H1 (cell line): ENCODE results near the gene TTLL9. TPM values are rescaled to one million over a fixed set of nuclear protein-coding genes. Genes with fewer than 3 reads are reported as not detected.

Experiments
- CTCF ChIA-PET: fragments of 300-600 bp; sonication (Branson Sonifier 250); formaldehyde crosslinking; loops from one replicate; lab custom pipeline; 2021; ENCODE audit not compliant: partially characterized antibody; lab: Charles Lee
- POLR2A ChIA-PET: fragments of 300-600 bp; sonication (Branson Sonifier 250); formaldehyde crosslinking; loops from one replicate; lab custom pipeline; 2021; ENCODE audit warnings: inconsistent platforms; ENCODE audit not compliant: partially characterized antibody; lab: Charles Lee
- DNase-seq, 2 experiments: peaks; one replicate each; pipeline versions ENCODE4 v3.0.0 to v3.0.0-alpha.2; 2010 to 2022; ENCODE audit warnings: low spot score in 2 of 2, low read depth in 1 of 2, mixed read lengths in 1 of 2
- FAIRE-seq: peaks from 2 replicates; lab custom pipeline; 2011; peaks lifted over from hg19 to GRCh38; lab: Jason Lieb, UNC
- H2AFZ ChIP-seq: 2 replicates; pipeline ENCODE4 v1.8.1; 2012; ENCODE audit warnings: low read length, inconsistent platforms
- H2AK5ac ChIP-seq: 2 replicates; pipeline ENCODE4 v1.6.1; 2013; ENCODE audit warnings: low read depth, low read length
- H2BK120ac ChIP-seq: replicated peaks from 2 replicates; pipeline ENCODE3; 2013; ENCODE audit warnings: low read depth, low read length, inconsistent platforms
- H2BK12ac ChIP-seq: 2 replicates; pipeline ENCODE4 v1.6.1; 2013; ENCODE audit warnings: low read depth, low read length
- H2BK15ac ChIP-seq: 2 replicates; pipeline ENCODE4 v1.6.1; 2013; ENCODE audit warnings: low read length
- H2BK20ac ChIP-seq: 2 replicates; pipeline ENCODE4 v1.6.1; 2013; ENCODE audit warnings: low read length
- H2BK5ac ChIP-seq: 2 replicates; pipeline ENCODE4 v1.6.1; 2013; ENCODE audit warnings: low read depth, low read length
- H3K14ac ChIP-seq: 2 replicates; pipeline ENCODE4 v1.6.1; 2013; ENCODE audit warnings: inconsistent platforms; ENCODE audit not compliant: insufficient read length
- H3K18ac ChIP-seq: 2 replicates; pipeline ENCODE4 v1.6.1; 2013; ENCODE audit warnings: low read length; ENCODE audit errors: extremely low read depth
- H3K23ac ChIP-seq: 2 replicates; pipeline ENCODE4 v1.6.1; 2013; ENCODE audit warnings: inconsistent platforms; ENCODE audit not compliant: insufficient read length
- H3K23me2 ChIP-seq: 2 replicates; pipeline ENCODE4 v1.6.1; 2013; ENCODE audit warnings: low read depth, low read length
- H3K27ac ChIP-seq: 2 replicates; pipeline ENCODE4 v1.6.1; 2011; ENCODE audit warnings: low read depth, low read length, inconsistent platforms
- H3K27me3 ChIP-seq, 4 experiments: replicated peaks in 1 of 4; 1 replicate in 1 of 4; 2 replicates in 3 of 4; pipeline versions ENCODE4 v1.6.1 to v1.8.1; 2011 to 2013; ENCODE audit warnings: low read length in 3 of 4, mild to moderate bottlenecking in 3 of 4, inconsistent platforms in 2 of 4, mixed read lengths in 2 of 4, moderate library complexity in 1 of 4; ENCODE audit not compliant: control insufficient read depth in 3 of 4, insufficient read depth in 3 of 4; ENCODE audit errors: extremely low read depth in 1 of 4
- H3K36me3 ChIP-seq, 4 experiments: 2 replicates each; pipeline versions ENCODE4 v1.6.1 to v1.8.1; 2011 to 2013; ENCODE audit warnings: mild to moderate bottlenecking in 4 of 4, low read length in 3 of 4, moderate library complexity in 2 of 4, control low read depth in 1 of 4, inconsistent platforms in 1 of 4; ENCODE audit not compliant: insufficient read depth in 4 of 4, control insufficient read depth in 2 of 4
- H3K4ac ChIP-seq: replicated peaks from 2 replicates; pipeline ENCODE3; 2013; ENCODE audit warnings: low read length, low read depth, mixed read lengths, inconsistent platforms; ENCODE audit not compliant: insufficient read length
- H3K4me1 ChIP-seq, 4 experiments: replicated peaks in 1 of 4; 1 replicate in 1 of 4; 2 replicates in 3 of 4; pipeline versions ENCODE4 v1.6.1 to v1.8.1; 2011 to 2013; ENCODE audit warnings: low read length in 3 of 4, inconsistent platforms in 2 of 4, mixed read lengths in 1 of 4; ENCODE audit not compliant: insufficient read depth in 4 of 4, control insufficient read depth in 3 of 4
- H3K4me2 ChIP-seq, 2 experiments: 2 replicates each; pipeline versions ENCODE4 v1.6.1 to v1.8.1; 2011 to 2013; ENCODE audit warnings: low read depth in 2 of 2, low read length in 2 of 2, control low read depth in 1 of 2, inconsistent platforms in 1 of 2, mild to moderate bottlenecking in 1 of 2; ENCODE audit not compliant: insufficient read depth in 1 of 2
- H3K4me3 ChIP-seq, 4 experiments: fragments of 200-600, 300-600 bp in 1 of 4; sonication (generic), shearing (Covaris generic), sonication (Bioruptor Twin) in 1 of 4; 2 replicates each; pipeline versions ENCODE4 v1.5.1 to v1.8.1; 2011 to 2016; ENCODE audit warnings: low read length in 4 of 4, low read depth in 3 of 4, control low read depth in 2 of 4, inconsistent platforms in 2 of 4, mild to moderate bottlenecking in 2 of 4, mixed read lengths in 1 of 4, moderate library complexity in 1 of 4; ENCODE audit not compliant: insufficient read depth in 2 of 4; ENCODE audit errors: extremely low read depth in 1 of 4
- H3K56ac ChIP-seq: replicated peaks from 2 replicates; pipeline ENCODE3; 2013; ENCODE audit warnings: low read depth, mild to moderate bottlenecking, mixed read lengths, low read length, inconsistent platforms; ENCODE audit not compliant: insufficient read length
- H3K79me1 ChIP-seq: 2 replicates; pipeline ENCODE4 v1.6.1; 2013; ENCODE audit warnings: low read depth, low read length, control low read depth
- H3K79me2 ChIP-seq, 2 experiments: 2 replicates each; pipeline versions ENCODE4 v1.6.1 to v1.8.1; 2012 to 2013; ENCODE audit warnings: low read length in 2 of 2, mild to moderate bottlenecking in 2 of 2, inconsistent platforms in 1 of 2; ENCODE audit not compliant: insufficient read depth in 2 of 2, control insufficient read depth in 1 of 2
- H3K9ac ChIP-seq, 4 experiments: replicated peaks in 1 of 4; 1 replicate in 1 of 4; 2 replicates in 3 of 4; pipeline versions ENCODE4 v1.6.1 to v1.8.1; 2011 to 2013; ENCODE audit warnings: low read depth in 3 of 4, low read length in 3 of 4, control low read depth in 2 of 4, mild to moderate bottlenecking in 2 of 4, moderate library complexity in 2 of 4, inconsistent platforms in 1 of 4; ENCODE audit errors: extremely low read depth in 1 of 4
- H3K9me3 ChIP-seq, 2 experiments: 2 replicates each; pipeline versions ENCODE4 v1.6.1 to v1.8.1; 2012 to 2013; ENCODE audit warnings: mild to moderate bottlenecking in 2 of 2, moderate library complexity in 2 of 2, control low read depth in 1 of 2, inconsistent platforms in 1 of 2, low read depth in 1 of 2, low read length in 1 of 2, mixed read lengths in 1 of 2; ENCODE audit not compliant: insufficient read depth in 2 of 2
- H4K20me1 ChIP-seq, 2 experiments: replicated peaks in 1 of 2; 2 replicates each; pipeline versions ENCODE3 to v1.8.1; 2011 to 2013; ENCODE audit warnings: inconsistent platforms in 2 of 2, low read length in 2 of 2, mild to moderate bottlenecking in 1 of 2; ENCODE audit not compliant: insufficient read depth in 2 of 2, control insufficient read depth in 1 of 2
- H4K5ac ChIP-seq: 2 replicates; pipeline ENCODE4 v1.6.1; 2013; ENCODE audit warnings: low read length, low read depth, mixed read lengths, inconsistent platforms; ENCODE audit not compliant: insufficient read length
- H4K8ac ChIP-seq: 2 replicates; pipeline ENCODE4 v1.8.0; 2013; ENCODE audit warnings: mild to moderate bottlenecking, moderate library complexity, low read length, inconsistent platforms; ENCODE audit not compliant: insufficient read depth; ENCODE audit errors: extremely low read depth
- H4K91ac ChIP-seq: replicated peaks from 2 replicates; pipeline ENCODE3; 2013; ENCODE audit warnings: low read length, mixed read lengths, inconsistent platforms; ENCODE audit not compliant: insufficient read length
- BCL11A ChIP-seq, 2 experiments: IDR thresholded peaks; one replicate each; pipeline ENCODE4 v1.6.1; 2011; ENCODE audit warnings: low read depth in 2 of 2, low read length in 2 of 2, mild to moderate bottlenecking in 2 of 2
- CHD1 ChIP-seq: IDR thresholded peaks from 2 replicates; pipeline ENCODE4 v1.6.1; 2012; ENCODE audit warnings: low read depth, low read length, improper control_type of control experiment
- CTBP2 ChIP-seq: IDR thresholded peaks from 2 replicates; pipeline ENCODE4 v1.7.0; 2011; ENCODE audit warnings: borderline replicate concordance, mild to moderate bottlenecking, moderate library complexity, mixed read lengths, low read length; ENCODE audit not compliant: insufficient read depth, insufficient read length
- EP300 ChIP-seq, 2 experiments: IDR thresholded peaks; 1 replicate in 1 of 2; 2 replicates in 1 of 2; pipeline ENCODE4 v1.6.1; 2011 to 2012; ENCODE audit warnings: low read depth in 2 of 2, low read length in 2 of 2, mild to moderate bottlenecking in 2 of 2, borderline replicate concordance in 1 of 2, inconsistent platforms in 1 of 2, moderate library complexity in 1 of 2
- GABPA ChIP-seq: IDR thresholded peaks from 2 replicates; pipeline ENCODE4 v1.6.1; 2011; ENCODE audit warnings: mild to moderate bottlenecking, low read length, moderate library complexity, borderline replicate concordance; ENCODE audit not compliant: insufficient read depth
- MAFK ChIP-seq: IDR thresholded peaks from 2 replicates; pipeline ENCODE4 v1.6.1; 2012; ENCODE audit warnings: low read depth, mild to moderate bottlenecking, improper control_type of control experiment, low read length
- NRF1 ChIP-seq: IDR thresholded peaks from 2 replicates; pipeline ENCODE4 v1.6.1; 2011; ENCODE audit warnings: mild to moderate bottlenecking, low read depth, low read length, improper control_type of control experiment
- POLR2AphosphoS5 ChIP-seq: IDR thresholded peaks from 2 replicates; pipeline ENCODE4 v1.6.1; 2011; ENCODE audit warnings: low read depth, low read length
- RAD21 ChIP-seq, 2 experiments: IDR thresholded peaks in 1 of 2; conservative IDR thresholded peaks in 1 of 2; 2 replicates each; pipeline ENCODE4 v1.6.1; 2011; ENCODE audit warnings: low read depth in 2 of 2, low read length in 2 of 2, improper control_type of control experiment in 1 of 2, inconsistent platforms in 1 of 2, mild to moderate bottlenecking in 1 of 2, moderate library complexity in 1 of 2
- RFX5 ChIP-seq: IDR thresholded peaks from 2 replicates; pipeline ENCODE4 v1.6.1; 2011; ENCODE audit warnings: low read depth, low read length, improper control_type of control experiment, borderline replicate concordance
- RNF2 ChIP-seq: fragments of 200-900, 300-1000 bp; sonication (generic); IDR thresholded peaks from 2 replicates; pipeline ENCODE4 v1.7.1; 2016; ENCODE audit warnings: borderline replicate concordance, low read depth, mild to moderate bottlenecking, antibody characterized with exemption, low read length; ENCODE audit not compliant: poor library complexity, severe bottlenecking; ENCODE audit errors: missing control alignments
- SP2 ChIP-seq: IDR thresholded peaks from 2 replicates; pipeline ENCODE4 v1.6.1; 2012; ENCODE audit warnings: mild to moderate bottlenecking, low read length, inconsistent platforms
- WGBS, 2 experiments: shearing (Covaris generic) in 1 of 2; methylation state at CpG; one replicate each; pipeline versions ENCODE4 v1.1.6 to v1.1.7; 2013 to 2015; ENCODE audit warnings: low lambda C conversion rate in 2 of 2, mixed read lengths in 2 of 2, inconsistent platforms in 1 of 2, low coverage in 1 of 2, missing lambda C conversion rate in 1 of 2; ENCODE audit not compliant: insufficient replicate concordance in 2 of 2, insufficient coverage in 1 of 2, insufficient read length in 1 of 2; ENCODE audit errors: extremely low coverage in 1 of 2, missing lambda C conversion rate in 1 of 2; 5-methylcytosine and 5-hydroxymethylcytosine counted together
- polyA plus RNA-seq, 7 experiments: library from polyadenylated mRNA; depleted of rRNA in 3 of 7; stranded (reverse) in 5 of 7; unstranded in 2 of 7; fragments of >200 nt in 5 of 7; fragments of 200-250 nt in 2 of 7; gene quantifications; 1 replicate in 5 of 7; 2 replicates in 1 of 7; 4 replicates in 1 of 7; pipeline versions ENCODE4 v1.2.1 to v1.2.3, GENCODE V29; 2011 to 2013; ENCODE audit warnings: missing spikeins in 2 of 7, mixed read lengths in 2 of 7
- total RNA-seq: library from RNA; stranded (reverse); fragmentation: NEBNext Ultra II Directional; extraction: Animal tissue kit (Norgen Biotek cat#: 25700); gene quantifications from 2 replicates; pipeline ENCODE4 v1.2.1, GENCODE V29; 2021

Gene TTLL9
- total and polyA plus RNA-seq, 2 of the 8 experiments (the other 6 are each of a cell fraction or from before 2014, with no cell fraction given): 0.06 TPM; not detected in 1

- WGBS, 2 experiments: 76% methylated on average over 1 of the region's 1 CpG; no CpG with 5 or more reads in 1 of the 2 experiments
- ChIA-PET POLR2A (interaction anchor here (0.8 kb wide), 1 partner anchor 20 kb away, joined by 3 read pairs; the partner anchor contains the start of gene XKR7), CTCF (interaction anchor here (1.0 to 1.9 kb wide), 3 partner anchors 11 to 44 kb away, joined by 3 to 5 read pairs (median 4); no protein-coding TSS in a partner anchor)
- H3K27me3 ChIP-seq: peaks cover 0 to 4% (median 4%) of the 10 kb centered on the region in 4 experiments; a peak in 3 of 7 replicates
- no peak overlapping the region for H4K91ac ChIP-seq
- H2BK12ac ChIP-seq: no peak overlapping the region
- no peak overlapping the region for H3K18ac ChIP-seq
- no peak overlapping the region for H4K8ac ChIP-seq
- H4K20me1 ChIP-seq: peaks cover 0 to 1% of the 10 kb centered on the region in 2 experiments
- peaks cover 0 to 3% (median 1%) of the 10 kb centered on the region in 4 experiments; a peak in 2 of 7 replicates for H3K4me1 ChIP-seq
- no peak overlapping the region for H2AK5ac ChIP-seq
- H3K27ac ChIP-seq: no peak overlapping the region
- no peak overlapping the region for H2BK5ac ChIP-seq
- no peak overlapping the region for H3K4me2 ChIP-seq
- H3K36me3 ChIP-seq: no peaks in the 10 kb centered on the region
- H3K4ac ChIP-seq: no peak overlapping the region
- H3K9me3 ChIP-seq: no peaks in the 10 kb centered on the region
- no peak overlapping the region for H2BK20ac ChIP-seq
- no peaks in the 10 kb centered on the region for H3K79me2 ChIP-seq
- H4K5ac ChIP-seq: no peak overlapping the region
- H3K23me2 ChIP-seq: peaks cover 4% of the 10 kb centered on the region; the same call in 1 of the 2 replicates
- no peak overlapping the region for H3K14ac ChIP-seq
- no peak overlapping the region for H2BK15ac ChIP-seq
- no peak overlapping the region for H2BK120ac ChIP-seq
- FAIRE-seq (no peak), DNase-seq (no peak)
- H3K79me1 ChIP-seq: no peaks in the 10 kb centered on the region
- no peak overlapping the region for H3K4me3 ChIP-seq
- H2AFZ ChIP-seq: no peak overlapping the region
- no peak overlapping the region for H3K56ac ChIP-seq
- H3K9ac ChIP-seq: no peak overlapping the region; a peak in 1 of 7 replicates
- no peak overlapping the region for H3K23ac ChIP-seq
- no peak for TF ChIP-seq RNF2
- no peak for TF ChIP-seq BCL11A (IDR thresholded peaks at IDR 0.05; ENCODE audit: low read depth in 2 of 2, low read length in 2 of 2)
- TF ChIP-seq MAFK: no peak
- TF ChIP-seq CHD1: no peak
- TF ChIP-seq RFX5: no peak
- no peak for TF ChIP-seq POLR2AphosphoS5
- no peak for TF ChIP-seq GABPA
- TF ChIP-seq EP300 (IDR thresholded peaks at IDR 0.05; ENCODE audit: borderline replicate concordance in 1 of 2, low read depth in 2 of 2, low read length in 2 of 2): no peak
- TF ChIP-seq CTBP2: no peak
- no peak for TF ChIP-seq RAD21 (IDR thresholded peaks at IDR 0.05 in 1 of 2, conservative IDR thresholded peaks at IDR 0.05 in 1 of 2; ENCODE audit: low read depth in 2 of 2, low read length in 2 of 2)
- no peak for TF ChIP-seq NRF1
- no peak for TF ChIP-seq SP2
These were observed 117.3 kb downstream of the TTLL9 start for GRCh38 chr20:31987744-31988143.
